ENCODE measurements around the gene TTC7B.

TTC7B gene

DNA sequence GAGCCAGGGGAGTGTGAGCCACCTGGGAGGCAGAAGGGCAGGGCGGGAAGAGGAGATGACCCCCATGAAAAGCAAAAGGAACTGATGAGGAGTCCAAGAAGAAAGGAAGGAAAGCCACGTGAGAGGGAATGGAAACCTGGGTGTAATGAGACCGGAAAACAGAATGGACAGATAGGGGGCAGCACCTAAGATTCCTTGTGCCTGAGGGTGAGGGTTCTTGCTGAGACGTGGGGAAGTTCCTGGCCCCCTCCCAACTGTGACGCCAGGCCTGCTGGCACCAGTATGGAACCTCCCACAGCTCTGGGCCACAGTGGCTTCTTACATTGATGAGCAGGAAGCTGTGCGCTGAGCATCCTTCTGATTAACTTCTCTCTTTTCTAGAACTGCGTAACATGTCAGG, 30.8 kb downstream of the TTC7B start:
- TF ChIP-seq TAF1 (IDR thresholded peaks at IDR 0.05; ENCODE audit: borderline replicate concordance, insufficient read depth, low read length) (no peak), REST (IDR thresholded peaks at IDR 0.05; ENCODE audit: insufficient read depth in 1 of 2, low read depth in 2 of 2, low read length in 2 of 2) (no peak), FOXP2 (optimal IDR thresholded peaks at IDR 0.05; ENCODE audit: borderline replicate concordance, extremely low read depth, extremely low read length, insufficient read depth) (no peak)

DNA sequence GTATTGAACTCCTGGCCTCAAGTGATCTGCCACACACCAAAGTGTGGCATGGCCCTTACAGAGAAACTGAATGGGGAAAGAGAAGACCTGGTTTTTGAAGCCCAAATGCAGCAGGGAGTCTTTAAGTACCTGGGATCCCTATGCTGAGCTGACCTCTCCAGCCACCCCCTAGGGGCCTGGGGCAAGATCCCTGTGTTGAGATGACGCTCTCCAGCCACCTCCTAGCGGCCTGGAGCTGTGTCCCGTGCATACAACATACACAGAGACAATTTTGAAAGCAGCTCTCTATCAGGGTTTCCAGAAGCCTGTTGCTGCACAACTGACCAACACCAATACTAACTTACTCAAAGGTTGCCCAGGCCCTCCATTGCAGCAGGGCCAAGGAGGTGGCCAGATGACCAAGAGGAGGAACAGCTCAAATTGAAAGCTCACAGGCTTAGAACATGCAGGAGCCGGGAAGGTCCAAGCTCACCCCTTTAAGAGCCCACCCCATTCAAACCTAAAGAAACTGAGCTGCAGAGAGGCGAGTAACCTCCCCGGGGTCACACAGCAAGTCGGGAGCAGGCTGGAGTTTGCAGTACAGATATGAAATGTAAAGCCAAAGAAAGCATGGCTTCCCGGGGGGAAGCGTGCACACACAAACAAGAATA, 31.5 kb downstream of the TTC7B start:
- no peak for TF ChIP-seq REST (IDR thresholded peaks at IDR 0.05; ENCODE audit: insufficient read depth in 1 of 2, low read depth in 2 of 2, low read length in 2 of 2)
- TF ChIP-seq FOXP2 (optimal IDR thresholded peaks at IDR 0.05; ENCODE audit: borderline replicate concordance, extremely low read depth, extremely low read length, insufficient read depth), result no peak
- no peak for TF ChIP-seq TAF1 (IDR thresholded peaks at IDR 0.05; ENCODE audit: borderline replicate concordance, insufficient read depth, low read length)
- no peak for TF ChIP-seq SIN3A (IDR thresholded peaks at IDR 0.05; ENCODE audit: borderline replicate concordance, insufficient read depth, low read length)
- no peak for TF ChIP-seq POLR2AphosphoS5 (IDR thresholded peaks at IDR 0.05; ENCODE audit: low read depth, low read length)

DNA sequence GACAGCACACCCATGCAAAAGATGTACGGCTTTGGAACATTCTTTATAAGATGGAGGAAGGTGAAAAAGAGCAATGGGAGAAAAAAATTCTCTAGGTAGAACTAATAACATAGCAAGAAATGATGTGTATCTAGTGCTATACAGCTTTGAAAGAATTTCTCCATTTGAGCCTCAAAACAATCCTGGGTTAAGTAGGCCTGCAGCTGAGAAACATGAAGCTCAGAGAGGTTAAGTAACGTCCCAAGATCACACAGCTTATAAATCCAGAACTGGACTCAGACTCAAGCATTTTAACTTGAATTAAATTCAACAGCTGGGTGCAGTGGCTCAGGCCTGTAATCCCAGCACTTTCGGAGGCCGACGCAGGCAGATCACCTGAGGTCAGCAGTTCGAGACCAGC, 32.9 kb downstream of the TTC7B start:
- no peak for TF ChIP-seq REST (IDR thresholded peaks at IDR 0.05; ENCODE audit: insufficient read depth in 1 of 2, low read depth in 2 of 2, low read length in 2 of 2)
- TF ChIP-seq POLR2AphosphoS5 (IDR thresholded peaks at IDR 0.05; ENCODE audit: low read depth, low read length), result no peak
- no peak for TF ChIP-seq FOXP2 (optimal IDR thresholded peaks at IDR 0.05; ENCODE audit: borderline replicate concordance, extremely low read depth, extremely low read length, insufficient read depth)
- TF ChIP-seq TAF1 (IDR thresholded peaks at IDR 0.05; ENCODE audit: borderline replicate concordance, insufficient read depth, low read length), result no peak
- TF ChIP-seq SIN3A (IDR thresholded peaks at IDR 0.05; ENCODE audit: borderline replicate concordance, insufficient read depth, low read length), result no peak

- TF ChIP-seq SIN3A (IDR thresholded peaks at IDR 0.05; ENCODE audit: borderline replicate concordance, insufficient read depth, low read length) (no peak), REST (IDR thresholded peaks at IDR 0.05; ENCODE audit: insufficient read depth in 1 of 2, low read depth in 2 of 2, low read length in 2 of 2) (no peak), FOXP2 (optimal IDR thresholded peaks at IDR 0.05; ENCODE audit: borderline replicate concordance, extremely low read depth, extremely low read length, insufficient read depth) (no peak), TAF1 (IDR thresholded peaks at IDR 0.05; ENCODE audit: borderline replicate concordance, insufficient read depth, low read length) (no peak), POLR2AphosphoS5 (IDR thresholded peaks at IDR 0.05; ENCODE audit: low read depth, low read length) (no peak)
Observed at GRCh38 chr14:90782892-90783291, 33.3 kb downstream of the TTC7B start.

DNA sequence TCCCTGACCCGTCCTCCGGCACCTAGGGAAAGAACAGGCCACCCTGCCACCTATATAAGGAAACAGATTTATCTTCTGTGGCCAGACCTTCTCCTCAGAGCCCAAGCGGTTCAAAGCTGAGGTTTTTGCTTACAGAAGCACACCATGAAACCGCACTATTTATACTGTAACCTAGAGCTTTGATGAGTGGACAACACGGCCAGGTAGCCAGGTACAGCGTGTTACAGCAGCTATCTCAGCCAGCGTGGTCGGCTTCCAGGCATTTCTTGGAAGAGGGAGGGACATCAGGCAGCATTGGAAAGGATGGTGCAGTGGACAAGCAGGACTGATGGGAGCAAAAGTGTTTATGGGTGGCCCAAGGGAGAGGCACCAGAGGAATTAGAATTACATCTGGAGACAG, 34.4 kb downstream of the TTC7B start:
- no peak for TF ChIP-seq REST (IDR thresholded peaks at IDR 0.05; ENCODE audit: insufficient read depth in 1 of 2, low read depth in 2 of 2, low read length in 2 of 2)
- no peak for TF ChIP-seq POLR2AphosphoS5 (IDR thresholded peaks at IDR 0.05; ENCODE audit: low read depth, low read length)
- TF ChIP-seq FOXP2 (optimal IDR thresholded peaks at IDR 0.05; ENCODE audit: borderline replicate concordance, extremely low read depth, extremely low read length, insufficient read depth), result no peak
- no peak for TF ChIP-seq TAF1 (IDR thresholded peaks at IDR 0.05; ENCODE audit: borderline replicate concordance, insufficient read depth, low read length)
- no peak for TF ChIP-seq SIN3A (IDR thresholded peaks at IDR 0.05; ENCODE audit: borderline replicate concordance, insufficient read depth, low read length)
